HTR-8/SVneo (cell line): ENCODE measurements around the gene SEMA3B.
"Not testable (repeated sequence)": the region's sequence is repeated elsewhere in the genome, so short reads cannot be mapped to it uniquely, and the experiment has no call there.

Experiments used
- DNase-seq: peaks from one replicate; pipeline ENCODE4 v3.0.0; 2011; ENCODE audit warnings: low spot score, mixed read lengths; ENCODE audit not compliant: insufficient read length
- FAIRE-seq: peaks from 2 replicates; lab custom pipeline; 2011; peaks lifted over from hg19 to GRCh38; lab: Jason Lieb, UNC

SEMA3B gene

DNA sequence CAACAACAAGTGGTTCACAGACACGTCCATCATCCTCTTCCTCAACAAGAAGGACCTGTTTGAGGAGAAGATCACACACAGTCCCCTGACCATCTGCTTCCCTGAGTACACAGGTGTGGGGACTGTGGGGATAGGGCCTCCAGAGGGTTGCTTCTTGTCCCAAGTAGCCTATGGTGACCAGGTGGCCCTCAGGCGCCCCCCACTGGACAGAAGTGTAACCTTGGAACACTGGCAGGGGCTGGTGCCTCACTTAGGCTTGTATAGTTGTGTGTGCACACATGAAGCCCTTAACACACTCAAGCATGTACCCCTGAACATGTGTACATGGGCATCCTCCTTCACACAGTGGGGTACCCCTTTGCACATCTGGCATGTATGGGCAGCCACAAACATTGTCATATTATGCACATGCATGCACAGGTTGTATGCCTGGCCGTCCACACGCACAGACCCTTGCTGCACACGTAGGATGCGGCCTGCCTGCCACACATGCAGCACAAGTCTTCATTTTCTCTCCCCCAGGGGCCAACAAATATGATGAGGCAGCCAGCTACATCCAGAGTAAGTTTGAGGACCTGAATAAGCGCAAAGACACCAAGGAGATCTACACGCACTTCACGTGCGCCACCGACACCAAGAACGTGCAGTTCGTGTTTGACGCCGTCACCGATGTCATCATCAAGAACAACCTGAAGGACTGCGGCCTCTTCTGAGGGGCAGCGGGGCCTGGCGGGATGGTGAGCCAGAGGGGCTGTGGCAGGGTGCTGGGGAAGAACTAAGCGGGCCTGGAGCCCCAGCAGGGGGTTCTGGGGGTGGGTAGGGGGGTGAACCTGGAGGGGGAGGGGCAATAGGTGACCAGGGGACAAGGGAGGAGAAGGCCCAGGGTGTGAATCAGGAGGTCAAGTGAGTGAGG lies 11.7 kb upstream of the SEMA3B start:
- DNase-seq (no peak), FAIRE-seq (peak; percentile 74)

DNA sequence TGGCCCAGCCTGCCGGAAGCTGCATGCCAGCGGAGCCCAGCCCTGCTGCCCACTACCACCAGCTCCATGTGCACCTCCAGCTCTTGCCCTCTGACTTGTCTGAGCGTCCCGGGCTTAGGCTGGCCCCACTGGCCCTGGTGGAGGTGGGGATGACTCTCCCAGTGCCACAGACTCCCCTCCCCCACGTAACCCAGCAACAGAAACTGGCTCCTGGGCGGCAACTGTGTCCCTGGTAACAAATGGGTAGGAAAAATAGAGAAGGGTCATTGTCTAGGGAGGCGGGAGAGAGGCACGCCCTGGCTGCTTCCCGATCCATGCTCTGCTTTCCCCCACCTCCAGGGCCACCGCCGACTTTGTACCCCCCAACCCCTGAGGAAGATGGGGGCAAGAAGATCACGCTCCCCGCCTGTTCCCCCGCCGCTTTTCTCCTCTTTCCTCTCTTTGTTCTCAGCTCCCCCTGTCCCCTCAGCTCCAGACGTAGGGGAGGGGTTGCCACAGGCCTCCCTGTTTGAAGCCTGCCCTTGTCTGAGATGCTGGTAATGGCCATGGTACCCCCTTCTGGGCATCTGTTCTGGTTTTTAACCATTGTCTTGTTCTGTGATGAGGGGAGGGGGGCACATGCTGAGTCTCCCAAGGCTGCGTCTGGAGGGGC lies 10.8 kb upstream of the SEMA3B start:
- FAIRE-seq = no peak

DNA sequence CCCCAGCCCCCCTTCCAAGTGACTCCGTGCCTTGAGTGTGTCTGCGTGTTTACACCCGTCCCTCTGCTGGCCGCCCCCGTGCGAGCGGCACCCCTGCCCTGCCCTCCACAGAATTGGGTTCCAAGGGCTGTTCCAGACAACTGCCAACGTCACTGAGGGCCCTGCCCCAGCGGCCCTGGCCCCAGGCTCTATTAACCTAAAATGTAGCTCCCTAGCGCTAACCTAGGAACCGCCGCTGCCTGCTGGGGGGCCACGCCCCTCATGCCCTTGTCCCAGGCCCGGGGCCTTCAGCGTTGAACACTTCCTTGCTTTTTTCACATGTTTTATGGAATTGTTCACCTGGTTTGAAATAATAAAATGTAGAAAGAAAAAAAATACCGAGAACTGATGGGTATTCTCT lies 10.0 kb upstream of the SEMA3B start:
- FAIRE-seq = no peak
- DNase-seq = no peak

More for the DNA sequence above, 10.8 kb upstream of the SEMA3B start:
- DNase-seq = no peak

DNA sequence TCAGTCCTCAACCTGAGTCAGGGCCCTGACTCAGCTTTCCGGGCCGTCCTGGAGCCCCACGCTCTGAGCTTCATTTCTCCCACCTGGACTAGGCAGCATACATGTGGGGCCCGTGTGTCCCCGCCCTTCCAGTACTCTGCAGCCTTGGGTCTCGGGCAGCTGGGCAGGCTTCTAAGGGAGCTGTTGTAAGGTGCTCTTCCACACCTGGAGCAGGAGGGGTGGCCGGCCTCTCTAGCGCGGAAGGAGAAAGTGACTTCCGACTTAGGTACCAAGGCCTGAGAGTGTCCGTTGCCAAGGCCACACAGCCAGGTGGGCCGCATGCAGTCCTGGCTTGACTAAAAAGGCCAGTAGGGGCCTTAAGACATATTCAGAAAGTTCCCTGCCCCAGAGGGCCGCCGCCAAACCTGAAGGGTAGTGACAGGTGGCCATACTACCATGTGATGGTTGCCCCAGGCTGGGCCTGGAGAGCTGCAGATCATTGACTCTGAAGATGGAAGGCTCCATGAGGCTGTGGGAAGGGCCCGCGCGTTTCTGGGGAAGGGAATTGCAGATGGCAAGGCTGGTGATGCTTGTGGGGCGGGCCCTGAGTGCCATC lies 9.4 kb upstream of the SEMA3B start:
- no peak for DNase-seq
- FAIRE-seq = no peak

- peak; percentile 88 for DNase-seq
- peak; percentile 95 for FAIRE-seq
Measured at GRCh38 chr3:50260027-50260941, 8.7 kb upstream of the SEMA3B start.

DNA sequence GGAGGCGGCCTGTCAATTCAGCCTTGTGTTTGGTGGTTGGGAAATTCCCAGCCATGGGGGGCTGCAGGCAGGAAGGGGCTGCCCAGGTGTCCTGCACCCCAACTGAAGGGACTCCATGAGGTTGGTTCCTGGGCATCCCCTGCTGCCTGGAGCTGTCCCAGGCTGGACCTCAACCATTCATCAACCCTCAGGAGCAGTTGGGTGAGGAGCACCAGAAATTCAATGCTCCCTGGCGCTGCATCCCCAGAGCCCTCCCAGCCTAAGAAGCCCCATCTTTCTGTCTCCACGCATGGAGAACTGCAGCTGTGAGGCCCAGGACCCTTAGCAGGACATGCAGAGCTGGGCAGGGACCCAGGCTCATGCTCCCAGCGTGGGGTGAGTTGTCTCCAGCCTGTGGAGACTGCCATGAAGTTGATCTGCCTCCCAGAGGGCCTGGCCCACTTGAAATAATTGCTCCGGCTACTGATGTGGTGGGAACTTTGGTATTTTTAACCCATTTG lies 8.0 kb upstream of the SEMA3B start:
- no peak for FAIRE-seq
- DNase-seq = no peak

DNA sequence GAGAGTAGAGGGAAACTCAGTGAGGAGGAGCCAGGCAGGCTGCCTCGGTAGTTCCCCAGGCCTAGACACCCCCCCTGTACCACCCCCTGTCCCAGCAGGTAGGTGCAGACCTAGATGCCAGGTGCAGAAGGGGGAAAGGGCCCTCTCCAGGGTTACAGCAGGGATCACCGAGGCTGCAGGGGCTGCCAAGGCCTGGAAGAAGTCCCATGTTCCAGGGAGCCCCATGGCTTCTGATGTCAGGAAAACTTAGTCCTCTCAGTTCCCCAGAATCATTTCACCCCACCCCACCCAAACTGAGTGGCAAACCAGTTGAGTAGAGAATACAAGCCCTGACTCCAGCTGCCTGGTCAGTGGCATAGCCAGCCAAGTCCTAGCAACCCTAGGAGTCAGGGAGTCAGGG lies 7.4 kb upstream of the SEMA3B start:
- FAIRE-seq (no peak), DNase-seq (no peak)

- not testable (repeated sequence) for FAIRE-seq
Measured at GRCh38 chr3:50262200-50262599, 6.7 kb upstream of the SEMA3B start.

GRCh38 chr3:50262778-50263177 lies 6.2 kb upstream of the SEMA3B start:
- DNase-seq (no peak), FAIRE-seq (no peak)

More at GRCh38 chr3:50262200-50262599, 6.7 kb upstream of the SEMA3B start:
- DNase-seq = not testable (repeated sequence)

GRCh38 chr3:50263478-50264382 lies 5.2 kb upstream of the SEMA3B start:
- DNase-seq (no peak), FAIRE-seq (no peak)

DNA sequence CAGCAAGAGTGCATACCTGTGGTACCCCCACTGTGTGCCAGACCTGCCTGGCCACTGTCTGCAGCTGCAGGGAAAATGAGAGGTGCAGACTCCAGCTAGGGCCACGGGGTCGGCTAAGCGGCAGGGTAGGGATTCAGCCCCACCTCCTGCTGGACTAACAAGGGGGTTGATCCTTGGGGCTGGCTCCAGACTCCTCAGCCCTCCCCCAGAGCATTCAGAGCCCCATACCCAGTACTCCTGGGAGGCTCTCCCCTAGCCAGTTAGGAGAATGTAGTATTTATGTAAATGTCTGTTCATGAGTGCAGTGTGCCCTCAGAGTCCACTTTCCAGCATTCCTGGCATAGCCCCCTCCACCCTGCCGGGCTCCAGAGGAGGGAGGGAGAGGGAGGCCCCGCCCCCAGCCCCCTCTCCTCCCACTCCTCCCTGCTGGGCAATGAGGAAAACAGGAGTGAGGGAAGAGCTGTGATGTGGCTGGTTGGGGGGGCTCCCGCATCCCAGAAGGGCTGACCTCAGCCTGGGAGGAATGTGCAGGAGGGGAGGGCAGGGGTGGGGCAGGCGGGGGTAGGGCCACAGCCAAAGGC lies 4.5 kb upstream of the SEMA3B start:
- DNase-seq (peak; percentile 93), FAIRE-seq (no peak)

DNA sequence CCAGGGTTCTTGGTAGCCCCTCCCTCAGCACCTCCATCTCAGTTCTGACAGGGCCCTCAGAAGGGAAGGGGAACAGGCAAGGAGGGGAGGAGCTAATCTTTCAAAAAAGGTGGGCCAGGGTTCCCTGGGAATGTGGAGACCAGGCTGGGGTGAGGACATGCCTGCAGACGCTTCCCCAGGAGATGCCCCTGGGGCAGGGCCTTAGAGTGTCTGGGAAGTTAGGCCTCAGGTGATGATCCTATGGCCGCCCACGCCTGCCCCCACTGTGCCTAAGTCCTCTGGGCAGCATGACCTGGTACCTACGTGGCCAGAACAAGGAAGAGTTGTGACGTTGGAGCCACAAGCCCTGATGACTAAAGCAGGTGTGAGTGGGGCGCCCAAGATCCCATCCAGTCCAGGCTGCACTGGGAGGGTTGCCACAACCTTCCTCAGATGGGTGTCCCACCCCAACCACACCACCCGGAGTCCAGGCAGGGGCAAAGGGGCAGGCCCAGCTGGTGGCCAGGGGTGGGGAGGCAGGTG lies 3.9 kb upstream of the SEMA3B start:
- no peak for DNase-seq
- peak; percentile 93 for FAIRE-seq

DNA sequence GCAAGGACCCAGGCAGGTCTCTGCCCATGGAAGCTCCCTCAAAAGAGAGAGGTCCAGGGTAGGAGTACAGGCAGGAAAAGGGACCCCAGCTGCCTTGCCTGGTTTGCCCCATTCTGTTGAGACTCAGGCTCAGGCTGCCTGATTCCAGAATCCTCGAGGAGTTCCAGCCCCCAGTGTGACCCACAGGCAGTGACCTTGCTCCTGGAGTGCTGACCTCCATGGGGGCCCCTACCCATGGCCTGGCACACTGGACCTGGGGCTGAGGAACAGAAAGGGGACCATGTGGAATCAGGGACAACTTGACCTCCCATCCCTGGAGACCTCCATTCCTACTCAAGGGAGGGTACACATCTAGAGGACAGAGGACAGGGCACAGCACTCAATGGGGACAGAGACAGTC lies 3.4 kb upstream of the SEMA3B start:
- no peak for DNase-seq
- FAIRE-seq = no peak

- FAIRE-seq (no peak), DNase-seq (no peak)
Measured at GRCh38 chr3:50266017-50266416, 2.9 kb upstream of the SEMA3B start.

DNA sequence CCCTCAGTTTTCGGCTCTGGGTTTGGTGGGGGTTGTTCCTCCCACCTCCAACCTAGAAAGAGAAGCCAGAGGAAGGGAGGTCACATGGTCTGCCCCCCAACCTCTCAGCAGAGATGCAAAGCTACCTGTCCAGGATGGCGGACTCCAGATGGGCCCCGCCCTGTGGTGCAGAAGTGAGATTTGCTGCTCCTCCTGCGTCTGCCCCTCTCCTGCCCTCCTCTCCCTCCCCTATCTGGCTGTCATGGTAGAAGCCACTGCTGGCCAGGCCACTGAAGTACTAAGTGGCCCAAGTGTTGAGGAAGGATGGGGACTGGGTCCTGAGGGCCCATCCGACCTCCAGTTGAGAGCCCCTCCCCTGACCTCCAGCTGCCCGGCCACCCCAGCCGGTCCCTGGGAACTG lies 2.1 kb upstream of the SEMA3B start:
- FAIRE-seq = no peak
- no peak for DNase-seq

DNA sequence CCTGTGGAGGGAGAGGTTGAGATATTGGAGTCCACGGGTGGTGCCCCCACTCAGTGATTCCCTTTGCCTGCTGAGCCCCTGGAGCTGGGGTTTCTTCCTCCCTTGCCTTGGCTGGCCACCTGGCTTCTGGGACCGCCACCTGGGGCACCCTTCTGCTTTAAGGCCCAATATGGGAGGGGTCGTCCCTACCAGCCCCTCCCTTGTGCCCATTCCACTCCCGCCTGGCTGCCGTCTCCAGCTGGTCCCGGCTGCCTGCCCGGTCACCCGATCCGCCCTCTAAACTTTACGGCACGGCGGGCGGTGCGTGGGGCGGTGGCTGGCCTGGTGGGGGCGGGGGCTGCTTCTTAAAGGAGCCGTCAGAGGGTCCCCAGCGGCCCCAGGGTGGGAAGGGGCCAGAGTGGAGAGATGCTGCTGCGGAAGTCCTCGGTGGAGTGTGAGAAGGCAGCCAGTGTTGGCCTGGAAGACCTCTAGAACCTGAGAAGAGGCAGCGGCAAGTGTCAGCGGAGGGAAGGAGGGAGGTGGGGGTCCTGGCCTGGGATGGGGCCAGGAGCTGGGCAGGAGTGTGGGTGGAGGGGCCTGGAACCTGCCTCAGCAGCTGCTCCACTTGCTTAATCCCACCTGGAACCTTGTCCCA lies 1.6 kb upstream of the SEMA3B start:
- DNase-seq (no peak), FAIRE-seq (no peak)

DNA sequence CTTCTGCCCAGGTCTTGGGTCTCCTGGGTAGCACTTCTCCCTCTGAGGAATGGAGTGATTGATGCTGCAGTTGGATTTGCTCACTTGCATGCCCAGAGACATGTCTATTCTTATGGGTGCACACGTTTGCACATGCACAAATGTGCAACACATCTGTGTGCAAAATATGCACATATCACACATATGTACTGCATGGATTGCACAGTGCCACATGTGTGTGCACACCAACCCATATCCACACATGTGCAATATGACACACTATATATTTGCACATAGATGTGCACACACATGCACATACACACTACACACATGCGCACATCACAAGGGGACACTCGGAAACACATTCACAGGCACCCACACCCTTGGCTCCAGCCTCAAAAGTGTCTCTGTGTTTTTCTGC lies 671 bp upstream of the SEMA3B start:
- no peak for FAIRE-seq
- DNase-seq = no peak

DNA sequence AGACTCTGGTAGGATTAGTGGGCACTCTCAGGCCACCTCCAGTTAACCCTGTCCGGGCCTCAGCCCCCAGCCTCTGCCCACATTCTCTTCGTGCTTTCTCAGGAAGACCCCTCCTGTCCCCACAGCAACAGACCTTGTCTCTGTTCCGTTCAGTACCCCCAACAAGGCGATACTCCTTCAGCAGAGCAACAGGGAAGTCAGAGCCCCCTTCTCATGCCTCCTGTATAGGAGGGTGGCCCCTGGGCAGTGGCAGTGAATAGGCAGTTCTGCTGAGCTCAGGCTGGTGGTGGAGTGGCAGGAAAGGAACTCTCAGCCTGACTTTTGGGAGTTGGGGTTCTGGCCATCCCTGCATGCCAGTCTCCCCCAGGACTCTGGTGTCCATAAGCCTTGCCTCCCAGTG lies 513 bp downstream of the SEMA3B start:
- FAIRE-seq (no peak), DNase-seq (no peak)
